H1 (cell line): Measurements from ENCODE around the gene XIAP. TPM values are rescaled to one million over a fixed set of nuclear protein-coding genes. Genes with fewer than 3 reads are reported as not detected.

Experiments used
- CTCF ChIA-PET: fragments of 300-600 bp; sonication (Branson Sonifier 250); formaldehyde crosslinking; loops from one replicate; lab custom pipeline; 2021; ENCODE audit not compliant: partially characterized antibody; lab: Charles Lee
- POLR2A ChIA-PET: fragments of 300-600 bp; sonication (Branson Sonifier 250); formaldehyde crosslinking; loops from one replicate; lab custom pipeline; 2021; ENCODE audit warnings: inconsistent platforms; ENCODE audit not compliant: partially characterized antibody; lab: Charles Lee
- DNase-seq, 2 experiments: peaks; one replicate each; pipeline versions ENCODE4 v3.0.0 to v3.0.0-alpha.2; 2010 to 2022; ENCODE audit warnings: low spot score in 2 of 2, low read depth in 1 of 2, mixed read lengths in 1 of 2
- FAIRE-seq: peaks from 2 replicates; lab custom pipeline; 2011; peaks lifted over from hg19 to GRCh38; lab: Jason Lieb, UNC
- H2AFZ ChIP-seq: 2 replicates; pipeline ENCODE4 v1.8.1; 2012; ENCODE audit warnings: low read length, inconsistent platforms
- H2AK5ac ChIP-seq: 2 replicates; pipeline ENCODE4 v1.6.1; 2013; ENCODE audit warnings: low read depth, low read length
- H2BK120ac ChIP-seq: replicated peaks from 2 replicates; pipeline ENCODE3; 2013; ENCODE audit warnings: low read depth, low read length, inconsistent platforms
- H2BK12ac ChIP-seq: 2 replicates; pipeline ENCODE4 v1.6.1; 2013; ENCODE audit warnings: low read depth, low read length
- H2BK15ac ChIP-seq: 2 replicates; pipeline ENCODE4 v1.6.1; 2013; ENCODE audit warnings: low read length
- H2BK20ac ChIP-seq: 2 replicates; pipeline ENCODE4 v1.6.1; 2013; ENCODE audit warnings: low read length
- H2BK5ac ChIP-seq: 2 replicates; pipeline ENCODE4 v1.6.1; 2013; ENCODE audit warnings: low read depth, low read length
- H3K14ac ChIP-seq: 2 replicates; pipeline ENCODE4 v1.6.1; 2013; ENCODE audit warnings: inconsistent platforms; ENCODE audit not compliant: insufficient read length
- H3K18ac ChIP-seq: 2 replicates; pipeline ENCODE4 v1.6.1; 2013; ENCODE audit warnings: low read length; ENCODE audit errors: extremely low read depth
- H3K23ac ChIP-seq: 2 replicates; pipeline ENCODE4 v1.6.1; 2013; ENCODE audit warnings: inconsistent platforms; ENCODE audit not compliant: insufficient read length
- H3K23me2 ChIP-seq: 2 replicates; pipeline ENCODE4 v1.6.1; 2013; ENCODE audit warnings: low read depth, low read length
- H3K27ac ChIP-seq: 2 replicates; pipeline ENCODE4 v1.6.1; 2011; ENCODE audit warnings: low read depth, low read length, inconsistent platforms
- H3K27me3 ChIP-seq, 4 experiments: replicated peaks in 1 of 4; 1 replicate in 1 of 4; 2 replicates in 3 of 4; pipeline versions ENCODE4 v1.6.1 to v1.8.1; 2011 to 2013; ENCODE audit warnings: low read length in 3 of 4, mild to moderate bottlenecking in 3 of 4, inconsistent platforms in 2 of 4, mixed read lengths in 2 of 4, moderate library complexity in 1 of 4; ENCODE audit not compliant: control insufficient read depth in 3 of 4, insufficient read depth in 3 of 4; ENCODE audit errors: extremely low read depth in 1 of 4
- H3K36me3 ChIP-seq, 4 experiments: 2 replicates each; pipeline versions ENCODE4 v1.6.1 to v1.8.1; 2011 to 2013; ENCODE audit warnings: mild to moderate bottlenecking in 4 of 4, low read length in 3 of 4, moderate library complexity in 2 of 4, control low read depth in 1 of 4, inconsistent platforms in 1 of 4; ENCODE audit not compliant: insufficient read depth in 4 of 4, control insufficient read depth in 2 of 4
- H3K4ac ChIP-seq: replicated peaks from 2 replicates; pipeline ENCODE3; 2013; ENCODE audit warnings: low read length, low read depth, mixed read lengths, inconsistent platforms; ENCODE audit not compliant: insufficient read length
- H3K4me1 ChIP-seq, 4 experiments: replicated peaks in 1 of 4; 1 replicate in 1 of 4; 2 replicates in 3 of 4; pipeline versions ENCODE4 v1.6.1 to v1.8.1; 2011 to 2013; ENCODE audit warnings: low read length in 3 of 4, inconsistent platforms in 2 of 4, mixed read lengths in 1 of 4; ENCODE audit not compliant: insufficient read depth in 4 of 4, control insufficient read depth in 3 of 4
- H3K4me2 ChIP-seq, 2 experiments: 2 replicates each; pipeline versions ENCODE4 v1.6.1 to v1.8.1; 2011 to 2013; ENCODE audit warnings: low read depth in 2 of 2, low read length in 2 of 2, control low read depth in 1 of 2, inconsistent platforms in 1 of 2, mild to moderate bottlenecking in 1 of 2; ENCODE audit not compliant: insufficient read depth in 1 of 2
- H3K4me3 ChIP-seq, 4 experiments: fragments of 200-600, 300-600 bp in 1 of 4; sonication (generic), shearing (Covaris generic), sonication (Bioruptor Twin) in 1 of 4; 2 replicates each; pipeline versions ENCODE4 v1.5.1 to v1.8.1; 2011 to 2016; ENCODE audit warnings: low read length in 4 of 4, low read depth in 3 of 4, control low read depth in 2 of 4, inconsistent platforms in 2 of 4, mild to moderate bottlenecking in 2 of 4, mixed read lengths in 1 of 4, moderate library complexity in 1 of 4; ENCODE audit not compliant: insufficient read depth in 2 of 4; ENCODE audit errors: extremely low read depth in 1 of 4
- H3K56ac ChIP-seq: replicated peaks from 2 replicates; pipeline ENCODE3; 2013; ENCODE audit warnings: low read depth, mild to moderate bottlenecking, mixed read lengths, low read length, inconsistent platforms; ENCODE audit not compliant: insufficient read length
- H3K79me1 ChIP-seq: 2 replicates; pipeline ENCODE4 v1.6.1; 2013; ENCODE audit warnings: low read depth, low read length, control low read depth
- H3K79me2 ChIP-seq, 2 experiments: 2 replicates each; pipeline versions ENCODE4 v1.6.1 to v1.8.1; 2012 to 2013; ENCODE audit warnings: low read length in 2 of 2, mild to moderate bottlenecking in 2 of 2, inconsistent platforms in 1 of 2; ENCODE audit not compliant: insufficient read depth in 2 of 2, control insufficient read depth in 1 of 2
- H3K9ac ChIP-seq, 4 experiments: replicated peaks in 1 of 4; 1 replicate in 1 of 4; 2 replicates in 3 of 4; pipeline versions ENCODE4 v1.6.1 to v1.8.1; 2011 to 2013; ENCODE audit warnings: low read depth in 3 of 4, low read length in 3 of 4, control low read depth in 2 of 4, mild to moderate bottlenecking in 2 of 4, moderate library complexity in 2 of 4, inconsistent platforms in 1 of 4; ENCODE audit errors: extremely low read depth in 1 of 4
- H3K9me3 ChIP-seq, 2 experiments: 2 replicates each; pipeline versions ENCODE4 v1.6.1 to v1.8.1; 2012 to 2013; ENCODE audit warnings: mild to moderate bottlenecking in 2 of 2, moderate library complexity in 2 of 2, control low read depth in 1 of 2, inconsistent platforms in 1 of 2, low read depth in 1 of 2, low read length in 1 of 2, mixed read lengths in 1 of 2; ENCODE audit not compliant: insufficient read depth in 2 of 2
- H4K20me1 ChIP-seq, 2 experiments: replicated peaks in 1 of 2; 2 replicates each; pipeline versions ENCODE3 to v1.8.1; 2011 to 2013; ENCODE audit warnings: inconsistent platforms in 2 of 2, low read length in 2 of 2, mild to moderate bottlenecking in 1 of 2; ENCODE audit not compliant: insufficient read depth in 2 of 2, control insufficient read depth in 1 of 2
- H4K5ac ChIP-seq: 2 replicates; pipeline ENCODE4 v1.6.1; 2013; ENCODE audit warnings: low read length, low read depth, mixed read lengths, inconsistent platforms; ENCODE audit not compliant: insufficient read length
- H4K8ac ChIP-seq: 2 replicates; pipeline ENCODE4 v1.8.0; 2013; ENCODE audit warnings: mild to moderate bottlenecking, moderate library complexity, low read length, inconsistent platforms; ENCODE audit not compliant: insufficient read depth; ENCODE audit errors: extremely low read depth
- H4K91ac ChIP-seq: replicated peaks from 2 replicates; pipeline ENCODE3; 2013; ENCODE audit warnings: low read length, mixed read lengths, inconsistent platforms; ENCODE audit not compliant: insufficient read length
- EGR1 ChIP-seq: IDR thresholded peaks from 2 replicates; pipeline ENCODE4 v1.6.1; 2011; ENCODE audit warnings: low read depth, low read length, borderline replicate concordance
- EP300 ChIP-seq, 2 experiments: IDR thresholded peaks; 1 replicate in 1 of 2; 2 replicates in 1 of 2; pipeline ENCODE4 v1.6.1; 2011 to 2012; ENCODE audit warnings: low read depth in 2 of 2, low read length in 2 of 2, mild to moderate bottlenecking in 2 of 2, borderline replicate concordance in 1 of 2, inconsistent platforms in 1 of 2, moderate library complexity in 1 of 2
- FOSL1 ChIP-seq: IDR thresholded peaks from 2 replicates; pipeline ENCODE4 v1.6.1; 2011; ENCODE audit warnings: mild to moderate bottlenecking, low read depth, low read length, moderate library complexity; ENCODE audit not compliant: insufficient read depth
- JUND ChIP-seq: IDR thresholded peaks from 2 replicates; pipeline ENCODE4 v1.6.1; 2011; ENCODE audit warnings: mild to moderate bottlenecking, improper control_type of control experiment, low read length
- MAFK ChIP-seq: IDR thresholded peaks from 2 replicates; pipeline ENCODE4 v1.6.1; 2012; ENCODE audit warnings: low read depth, mild to moderate bottlenecking, improper control_type of control experiment, low read length
- RNF2 ChIP-seq: fragments of 200-900, 300-1000 bp; sonication (generic); IDR thresholded peaks from 2 replicates; pipeline ENCODE4 v1.7.1; 2016; ENCODE audit warnings: borderline replicate concordance, low read depth, mild to moderate bottlenecking, antibody characterized with exemption, low read length; ENCODE audit not compliant: poor library complexity, severe bottlenecking; ENCODE audit errors: missing control alignments
- TEAD4 ChIP-seq: IDR thresholded peaks from 2 replicates; pipeline ENCODE4 v1.6.1; 2012; ENCODE audit warnings: low read depth, low read length, inconsistent platforms, mixed read lengths
- WGBS, 2 experiments: shearing (Covaris generic) in 1 of 2; methylation state at CpG; one replicate each; pipeline versions ENCODE4 v1.1.6 to v1.1.7; 2013 to 2015; ENCODE audit warnings: low lambda C conversion rate in 2 of 2, mixed read lengths in 2 of 2, inconsistent platforms in 1 of 2, low coverage in 1 of 2, missing lambda C conversion rate in 1 of 2; ENCODE audit not compliant: insufficient replicate concordance in 2 of 2, insufficient coverage in 1 of 2, insufficient read length in 1 of 2; ENCODE audit errors: extremely low coverage in 1 of 2, missing lambda C conversion rate in 1 of 2; 5-methylcytosine and 5-hydroxymethylcytosine counted together
- polyA plus RNA-seq, 7 experiments: library from polyadenylated mRNA; depleted of rRNA in 3 of 7; stranded (reverse) in 5 of 7; unstranded in 2 of 7; fragments of >200 nt in 5 of 7; fragments of 200-250 nt in 2 of 7; gene quantifications; 1 replicate in 5 of 7; 2 replicates in 1 of 7; 4 replicates in 1 of 7; pipeline versions ENCODE4 v1.2.1 to v1.2.3, GENCODE V29; 2011 to 2013; ENCODE audit warnings: missing spikeins in 2 of 7, mixed read lengths in 2 of 7
- total RNA-seq: library from RNA; stranded (reverse); fragmentation: NEBNext Ultra II Directional; extraction: Animal tissue kit (Norgen Biotek cat#: 25700); gene quantifications from 2 replicates; pipeline ENCODE4 v1.2.1, GENCODE V29; 2021
- TF ChIP-seq, protein P1 (sequence below): IDR thresholded peaks from 2 replicates; pipeline ENCODE4 v1.6.1; 2012; ENCODE audit warnings: inconsistent platforms

Gene XIAP
- total and polyA plus RNA-seq, 2 of the 8 experiments (the other 6 are each of a cell fraction or from before 2014, with no cell fraction given) = 5.9 to 44.7 TPM

- Histone ChIP-seq H2AFZ (no peak overlapping the region), H4K5ac (no peak overlapping the region), H3K23ac (no peak overlapping the region), H3K27me3 (no peaks in the 10 kb centered on the region), H3K56ac (no peak overlapping the region), H3K18ac (no peak overlapping the region), H2BK5ac (no peak overlapping the region), H3K4me3 (no peak overlapping the region), H4K8ac (no peak overlapping the region), H3K9ac (no peak overlapping the region), H2BK12ac (no peak overlapping the region), H2BK120ac (no peak overlapping the region), H3K27ac (no peak overlapping the region), H2BK20ac (no peak overlapping the region), H2BK15ac (no peak overlapping the region), H3K79me1 (no peaks in the 10 kb centered on the region), H3K79me2 (no peaks in the 10 kb centered on the region), H3K4me2 (no peak overlapping the region), H3K23me2 (no peaks in the 10 kb centered on the region), H3K14ac (no peak overlapping the region), H4K20me1 (no peaks in the 10 kb centered on the region), H3K4me1 (peaks cover 0 to 4% (median under 1%) of the 10 kb centered on the region in 4 experiments; a peak in 3 of 7 replicates), H2AK5ac (no peak overlapping the region), H3K36me3 (no peaks in the 10 kb centered on the region), H3K4ac (no peak overlapping the region), H3K9me3 (no peaks in the 10 kb centered on the region), H4K91ac (no peak overlapping the region)
- ChIA-PET POLR2A (interaction anchor here (0.6 kb wide), 1 partner anchor 21 kb away, joined by 3 read pairs; no protein-coding TSS in a partner anchor), CTCF (interaction anchor here (0.6 to 2.9 kb wide), 2 partner anchors 21 to 42 kb away, joined by 3 to 10 read pairs; no protein-coding TSS in a partner anchor)
- FAIRE-seq (no peak), DNase-seq (no peak)
- no peak for TF ChIP-seq TEAD4
- no peak for TF ChIP-seq FOSL1
- no peak for TF ChIP-seq EP300 (IDR thresholded peaks at IDR 0.05; ENCODE audit: borderline replicate concordance in 1 of 2, low read depth in 2 of 2, low read length in 2 of 2)
- TF ChIP-seq, protein P1, sequence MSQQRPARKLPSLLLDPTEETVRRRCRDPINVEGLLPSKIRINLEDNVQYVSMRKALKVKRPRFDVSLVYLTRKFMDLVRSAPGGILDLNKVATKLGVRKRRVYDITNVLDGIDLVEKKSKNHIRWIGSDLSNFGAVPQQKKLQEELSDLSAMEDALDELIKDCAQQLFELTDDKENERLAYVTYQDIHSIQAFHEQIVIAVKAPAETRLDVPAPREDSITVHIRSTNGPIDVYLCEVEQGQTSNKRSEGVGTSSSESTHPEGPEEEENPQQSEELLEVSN = no peak
- TF ChIP-seq EGR1 = no peak
- TF ChIP-seq RNF2 = no peak
- TF ChIP-seq JUND = no peak
- no peak for TF ChIP-seq MAFK
- WGBS, 2 experiments = 93% methylated on average over 1 of the region's 2 CpGs; no CpG with 5 or more reads in 1 of the 2 experiments
Observed at GRCh38 chrX:123854329-123854728, 5.5 kb upstream of the XIAP start.
